ENCODE data around the gene ZNF322. TPM values are rescaled to one million over a fixed set of nuclear protein-coding genes. Genes with fewer than 3 reads are reported as not detected.

ZNF322 gene
- total RNA-seq, 2 experiments from 2014 or later, result 12.2 to 19.0 TPM

GRCh38 chr6:26613201-26613600, 46.3 kb downstream of the ZNF322 start:
- ChIA-PET CTCF (ENCODE audit: unreplicated experiment) (no interaction called here), POLR2A (no interaction called here)
- H3K9me2 ChIP-seq (ENCODE audit: insufficient read depth, low read length), result no peaks in the 10 kb centered on the region
- no TSS peak for BruUV-seq (replicated peaks)
- TF ChIP-seq CTCF (conservative IDR thresholded peaks at IDR 0.05; ENCODE audit: low read length) (no peak), EZH2phosphoT487 (IDR thresholded peaks at IDR 0.05; ENCODE audit: borderline replicate concordance, low read depth, low read length) (no peak)
- no peaks in the 10 kb centered on the region for H4K20me1 ChIP-seq (ENCODE audit: insufficient read depth, low read length)
- H3K4me1 ChIP-seq (ENCODE audit: insufficient read depth, low read length, poor library complexity, severe bottlenecking), result no peaks in the 10 kb centered on the region
- H2AFZ ChIP-seq (ENCODE audit: low read length), result no peak overlapping the region
- no peaks in the 10 kb centered on the region for H3K79me2 ChIP-seq (ENCODE audit: insufficient read depth, low read depth, low read length)
- no peaks in the 10 kb centered on the region for H3K36me3 ChIP-seq (ENCODE audit: insufficient read depth, low read length)
- no peak for DNase-seq (ENCODE audit: low spot score)
- no peaks in the 10 kb centered on the region for H3K9me3 ChIP-seq (ENCODE audit: low read length)
- no peak overlapping the region for H3K27ac ChIP-seq (ENCODE audit: low read depth, low read length, poor library complexity, severe bottlenecking)
- no peak overlapping the region for H3K4me2 ChIP-seq (ENCODE audit: low read length)
- intact Hi-C loops (cut with micrococcal nuclease; ENCODE audit: unreplicated experiment), result no loop called here
- no peak overlapping the region for H3K4me3 ChIP-seq (ENCODE audit: low read depth, low read length, poor library complexity, severe bottlenecking)

GRCh38 chr6:26611599-26611998, 47.9 kb downstream of the ZNF322 start:
- DNase-seq (ENCODE audit: low spot score), result no peak
- no peaks in the 10 kb centered on the region for H3K9me3 ChIP-seq (ENCODE audit: low read length)
- intact Hi-C loops (cut with micrococcal nuclease; ENCODE audit: unreplicated experiment), result no loop called here
- H4K20me1 ChIP-seq (ENCODE audit: insufficient read depth, low read length), result no peaks in the 10 kb centered on the region
- no peak overlapping the region for H3K4me3 ChIP-seq (ENCODE audit: low read depth, low read length, poor library complexity, severe bottlenecking)
- H3K79me2 ChIP-seq (ENCODE audit: insufficient read depth, low read depth, low read length), result no peaks in the 10 kb centered on the region
- no peaks in the 10 kb centered on the region for H3K9me2 ChIP-seq (ENCODE audit: insufficient read depth, low read length)
- CTCF ChIA-PET (ENCODE audit: unreplicated experiment), result no interaction called here
- no peaks in the 10 kb centered on the region for H3K4me1 ChIP-seq (ENCODE audit: insufficient read depth, low read length, poor library complexity, severe bottlenecking)
- H3K4me2 ChIP-seq (ENCODE audit: low read length), result no peak overlapping the region
- no peak overlapping the region for H2AFZ ChIP-seq (ENCODE audit: low read length)
- no peaks in the 10 kb centered on the region for H3K36me3 ChIP-seq (ENCODE audit: insufficient read depth, low read length)
- POLR2A ChIA-PET, result no interaction called here
- H3K27ac ChIP-seq (ENCODE audit: low read depth, low read length, poor library complexity, severe bottlenecking), result no peak overlapping the region
- TF ChIP-seq CTCF (conservative IDR thresholded peaks at IDR 0.05; ENCODE audit: low read length), result no peak
- no peak for TF ChIP-seq EZH2phosphoT487 (IDR thresholded peaks at IDR 0.05; ENCODE audit: borderline replicate concordance, low read depth, low read length)
- no TSS peak for BruUV-seq (replicated peaks)

DNA sequence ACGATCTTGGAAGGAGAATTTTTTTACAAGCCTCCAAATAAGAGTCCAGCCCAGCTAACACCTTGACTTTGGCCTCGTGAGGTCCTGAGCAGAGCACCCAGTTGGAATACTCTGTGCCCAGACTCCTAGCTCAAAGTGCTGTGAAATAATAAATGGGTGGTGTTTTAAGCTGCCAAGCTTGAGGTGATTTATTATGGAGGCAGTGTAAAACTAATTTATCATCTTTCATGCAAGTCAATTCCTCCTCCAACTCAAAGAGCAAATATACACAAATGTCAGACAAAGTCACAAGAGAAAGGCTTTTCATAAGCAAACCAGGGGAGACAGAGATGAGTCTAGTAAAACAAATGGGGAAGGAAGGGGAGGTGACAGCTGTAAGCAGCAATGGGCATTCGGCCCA, 50.1 kb downstream of the ZNF322 start:
- intact Hi-C loops (cut with micrococcal nuclease; ENCODE audit: unreplicated experiment), result loop anchor here (5.0 kb wide), 1 partner anchor 518 kb away; no protein-coding TSS in a partner anchor
- DNase-seq (ENCODE audit: low spot score), result no peak
- no peaks in the 10 kb centered on the region for H3K36me3 ChIP-seq (ENCODE audit: insufficient read depth, low read length)
- H3K9me3 ChIP-seq (ENCODE audit: low read length), result no peaks in the 10 kb centered on the region
- ChIA-PET CTCF (ENCODE audit: unreplicated experiment) (no interaction called here), POLR2A (no interaction called here)
- no peak overlapping the region for H3K4me3 ChIP-seq (ENCODE audit: low read depth, low read length, poor library complexity, severe bottlenecking)
- H3K79me2 ChIP-seq (ENCODE audit: insufficient read depth, low read depth, low read length), result no peaks in the 10 kb centered on the region
- no peaks in the 10 kb centered on the region for H3K9me2 ChIP-seq (ENCODE audit: insufficient read depth, low read length)
- H2AFZ ChIP-seq (ENCODE audit: low read length), result 0 out of 2 replicates have a peak overlapping the region, but pooled peaks have one; percentile 4
- no peak overlapping the region for H3K4me2 ChIP-seq (ENCODE audit: low read length)
- H3K27ac ChIP-seq (ENCODE audit: low read depth, low read length, poor library complexity, severe bottlenecking), result no peak overlapping the region
- no peaks in the 10 kb centered on the region for H4K20me1 ChIP-seq (ENCODE audit: insufficient read depth, low read length)
- TF ChIP-seq EZH2phosphoT487 (IDR thresholded peaks at IDR 0.05; ENCODE audit: borderline replicate concordance, low read depth, low read length), result no peak
- TF ChIP-seq CTCF (conservative IDR thresholded peaks at IDR 0.05; ENCODE audit: low read length), result no peak
- no peaks in the 10 kb centered on the region for H3K4me1 ChIP-seq (ENCODE audit: insufficient read depth, low read length, poor library complexity, severe bottlenecking)
- BruUV-seq (replicated peaks), result no TSS peak

Data from OCI-LY7 (cell line).